Keratinocyte (primary cell): ENCODE data around the gene FASTKD3.

Experiments
- EZH2 ChIP-seq: IDR thresholded peaks from one replicate; pipeline ENCODE4 v1.6.1; 2012; ENCODE audit warnings: inconsistent platforms, mild to moderate bottlenecking, low read length, moderate library complexity
- TF ChIP-seq, protein P1 (sequence below), 3 experiments: IDR thresholded peaks in 1 of 3; conservative IDR thresholded peaks in 1 of 3; optimal IDR thresholded peaks in 1 of 3; 2 replicates in 2 of 3; 3 replicates in 1 of 3; pipeline versions ENCODE3 to v1.5.1; 2011; ENCODE audit warnings: low read length in 3 of 3, mild to moderate bottlenecking in 3 of 3, moderate library complexity in 2 of 3, control low read depth in 1 of 3, inconsistent platforms in 1 of 3; ENCODE audit not compliant: insufficient read depth in 2 of 3; ENCODE audit errors: extremely low read depth in 1 of 3

DNA sequence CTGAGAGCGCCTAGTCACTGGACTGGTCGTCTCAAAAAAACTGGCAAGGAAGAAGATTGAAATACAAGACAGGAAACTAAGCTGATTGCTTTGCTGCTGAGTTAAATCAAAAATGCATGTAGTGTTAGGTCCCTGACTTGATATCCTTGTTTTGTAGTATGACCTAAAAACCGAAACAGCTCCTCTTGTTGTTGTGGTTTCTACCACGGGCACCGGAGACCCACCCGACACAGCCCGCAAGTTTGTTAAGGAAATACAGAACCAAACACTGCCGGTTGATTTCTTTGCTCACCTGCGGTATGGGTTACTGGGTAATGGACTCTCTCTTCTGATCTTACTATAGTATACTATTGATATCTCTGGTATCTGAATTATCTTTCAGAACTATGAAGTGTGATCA, 4.4 kb upstream of the FASTKD3 start:
- TF ChIP-seq, protein P1, sequence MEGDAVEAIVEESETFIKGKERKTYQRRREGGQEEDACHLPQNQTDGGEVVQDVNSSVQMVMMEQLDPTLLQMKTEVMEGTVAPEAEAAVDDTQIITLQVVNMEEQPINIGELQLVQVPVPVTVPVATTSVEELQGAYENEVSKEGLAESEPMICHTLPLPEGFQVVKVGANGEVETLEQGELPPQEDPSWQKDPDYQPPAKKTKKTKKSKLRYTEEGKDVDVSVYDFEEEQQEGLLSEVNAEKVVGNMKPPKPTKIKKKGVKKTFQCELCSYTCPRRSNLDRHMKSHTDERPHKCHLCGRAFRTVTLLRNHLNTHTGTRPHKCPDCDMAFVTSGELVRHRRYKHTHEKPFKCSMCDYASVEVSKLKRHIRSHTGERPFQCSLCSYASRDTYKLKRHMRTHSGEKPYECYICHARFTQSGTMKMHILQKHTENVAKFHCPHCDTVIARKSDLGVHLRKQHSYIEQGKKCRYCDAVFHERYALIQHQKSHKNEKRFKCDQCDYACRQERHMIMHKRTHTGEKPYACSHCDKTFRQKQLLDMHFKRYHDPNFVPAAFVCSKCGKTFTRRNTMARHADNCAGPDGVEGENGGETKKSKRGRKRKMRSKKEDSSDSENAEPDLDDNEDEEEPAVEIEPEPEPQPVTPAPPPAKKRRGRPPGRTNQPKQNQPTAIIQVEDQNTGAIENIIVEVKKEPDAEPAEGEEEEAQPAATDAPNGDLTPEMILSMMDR (optimal IDR thresholded peaks at IDR 0.05 in 1 of 3, IDR thresholded peaks at IDR 0.05 in 1 of 3, conservative IDR thresholded peaks at IDR 0.05 in 1 of 3; ENCODE audit: extremely low read depth in 1 of 3, insufficient read depth in 2 of 3, low read length in 3 of 3): no peak
- no peak for TF ChIP-seq EZH2
